ENCODE data around the gene NSUN6. TPM values are rescaled to one million over a fixed set of nuclear protein-coding genes. Genes with fewer than 3 reads are reported as not detected.
A peak's percentile ranks its signal among the peaks of the same experiment; 100 is the strongest.

NSUN6 gene, protein sequence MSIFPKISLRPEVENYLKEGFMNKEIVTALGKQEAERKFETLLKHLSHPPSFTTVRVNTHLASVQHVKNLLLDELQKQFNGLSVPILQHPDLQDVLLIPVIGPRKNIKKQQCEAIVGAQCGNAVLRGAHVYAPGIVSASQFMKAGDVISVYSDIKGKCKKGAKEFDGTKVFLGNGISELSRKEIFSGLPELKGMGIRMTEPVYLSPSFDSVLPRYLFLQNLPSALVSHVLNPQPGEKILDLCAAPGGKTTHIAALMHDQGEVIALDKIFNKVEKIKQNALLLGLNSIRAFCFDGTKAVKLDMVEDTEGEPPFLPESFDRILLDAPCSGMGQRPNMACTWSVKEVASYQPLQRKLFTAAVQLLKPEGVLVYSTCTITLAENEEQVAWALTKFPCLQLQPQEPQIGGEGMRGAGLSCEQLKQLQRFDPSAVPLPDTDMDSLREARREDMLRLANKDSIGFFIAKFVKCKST
- 42.3 TPM for total RNA-seq

GRCh38 chr10:18651324-18652007 lies at the start of gene NSUN6:
Gene NSUN6, minus strand, starts transcription at chr10:18651587. Its CDS starts 384 bp downstream, at chr10:18651203.
- peak; percentile 82 for DNase-seq

DNA sequence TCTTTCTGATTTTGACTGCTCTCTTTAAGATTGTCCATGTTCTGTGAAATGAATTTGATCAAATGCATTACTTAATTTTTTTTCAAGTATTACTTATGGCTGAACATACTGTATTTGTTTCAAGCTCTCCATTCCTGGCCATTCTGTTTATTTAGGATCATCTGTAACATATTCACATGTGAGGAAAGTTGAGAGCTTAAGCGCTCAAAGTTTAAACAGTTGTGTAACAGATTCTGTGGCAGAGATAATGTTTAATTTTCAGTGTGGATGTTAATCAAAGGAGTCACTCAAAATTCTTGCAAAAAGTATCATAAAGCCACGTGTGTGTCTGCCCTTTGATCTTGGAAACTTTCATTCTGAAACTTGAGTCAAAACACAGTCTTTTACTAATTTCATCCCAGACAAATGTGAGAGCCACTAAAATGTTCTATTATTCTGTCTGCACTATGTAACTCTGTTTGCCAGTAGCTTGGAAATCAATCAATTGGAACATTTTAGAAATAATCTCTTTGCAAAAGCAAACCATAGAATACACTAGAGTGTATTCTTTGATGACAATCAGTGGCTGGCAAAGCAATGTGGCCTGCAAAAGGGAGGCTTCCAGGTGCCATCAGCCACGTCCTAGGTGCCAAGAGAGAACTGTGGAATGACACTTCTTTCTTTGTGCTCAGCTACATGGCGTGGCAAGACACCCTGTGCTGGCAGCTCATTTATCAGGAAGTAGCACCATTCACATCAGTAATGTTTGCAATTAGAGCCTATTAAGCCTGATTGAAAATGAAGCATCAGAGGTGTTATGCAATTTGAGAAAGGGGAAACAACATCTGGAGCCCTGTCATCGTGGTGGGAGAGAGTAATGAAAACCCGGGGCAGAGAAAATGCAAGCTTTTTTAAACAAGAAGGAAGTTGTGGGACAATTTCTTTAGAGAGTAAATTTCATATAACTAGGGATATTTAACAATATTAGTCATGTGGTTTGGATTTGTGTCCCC lies 48.8 kb upstream of the NSUN6 start:
- DNase-seq: no peak

GRCh38 chr10:18690541-18690940 lies 39.2 kb upstream of the NSUN6 start:
- no peak for DNase-seq

GRCh38 chr10:18689498-18689897 lies 38.1 kb upstream of the NSUN6 start:
- no peak for DNase-seq

DNA sequence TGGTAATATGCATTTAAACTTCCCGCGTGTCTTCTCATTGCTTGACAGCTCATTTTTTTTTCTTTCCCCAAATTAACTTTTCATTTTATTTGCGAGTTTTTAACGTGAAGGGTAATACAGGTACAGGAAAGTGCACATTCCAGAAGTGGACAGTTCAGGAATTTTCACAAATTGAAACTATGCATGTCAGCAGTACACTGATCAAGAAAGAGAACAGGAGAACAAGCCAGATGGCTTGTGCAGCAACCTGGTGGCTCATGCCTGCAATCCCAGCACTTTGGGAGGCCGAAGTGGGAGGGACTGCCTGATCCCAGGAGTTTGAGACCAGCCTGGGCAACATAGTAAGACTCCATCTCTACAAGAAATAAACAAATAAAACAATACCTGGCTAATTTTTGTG lies 36.3 kb upstream of the NSUN6 start:
- DNase-seq: no peak

DNA sequence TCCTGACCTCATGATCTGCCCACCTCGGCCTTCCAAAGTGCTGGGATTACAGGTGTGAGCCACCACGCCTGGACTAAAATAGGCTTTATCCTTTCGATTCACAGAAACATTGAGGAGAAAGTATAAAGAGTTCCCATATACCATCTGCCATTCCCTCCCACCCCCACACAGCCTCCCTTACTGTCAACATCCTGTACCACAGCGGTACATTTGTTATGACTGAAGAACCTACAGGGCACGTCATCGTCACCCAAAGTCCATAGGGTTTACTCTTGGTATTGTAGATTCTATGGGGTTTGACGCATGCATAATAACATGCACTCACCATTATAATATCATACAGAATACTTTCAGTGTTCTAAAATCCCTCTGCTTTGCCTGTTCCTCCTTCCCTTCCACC lies 35.8 kb upstream of the NSUN6 start:
- no peak for DNase-seq

DNA sequence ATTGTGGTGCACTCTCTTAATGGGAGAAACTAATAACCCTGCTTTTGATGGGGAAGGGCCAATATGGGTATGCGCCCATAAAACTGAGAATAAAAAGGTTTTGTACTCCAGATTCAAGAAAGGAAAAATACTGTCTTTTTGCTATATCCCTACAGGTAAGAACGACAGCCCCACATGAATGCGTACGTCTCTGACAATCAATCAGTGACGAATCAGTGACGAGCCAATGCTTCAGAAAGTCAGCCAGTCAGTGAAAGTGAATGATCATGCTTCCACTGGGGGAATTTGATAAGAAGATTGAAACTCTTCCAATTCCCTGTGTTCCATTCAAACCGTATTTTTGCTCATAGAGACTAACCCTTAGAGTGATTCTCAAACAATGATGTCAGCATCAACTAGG lies 34.2 kb upstream of the NSUN6 start:
- no peak for DNase-seq

GRCh38 chr10:18684953-18685352 lies 33.6 kb upstream of the NSUN6 start:
- DNase-seq: no peak

DNA sequence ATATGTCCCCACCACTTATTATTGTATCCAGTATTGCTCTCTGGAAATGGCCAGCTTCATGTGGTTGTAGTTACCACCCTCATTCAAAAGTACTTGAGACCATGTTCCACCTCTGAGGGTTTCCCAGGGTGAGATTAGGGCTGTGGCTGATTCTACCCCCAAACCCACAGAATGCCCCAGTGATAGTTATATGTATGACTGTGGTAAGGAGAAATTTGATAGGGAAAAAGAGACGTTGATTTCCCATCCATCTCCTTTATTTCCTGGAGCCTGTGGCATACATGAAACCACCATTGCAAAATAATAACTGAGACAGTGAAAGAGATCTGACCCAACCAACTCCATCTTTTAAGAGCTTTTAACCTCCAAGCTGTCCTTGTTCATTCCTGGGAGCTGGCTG lies 33.0 kb upstream of the NSUN6 start:
- no peak for DNase-seq

DNA sequence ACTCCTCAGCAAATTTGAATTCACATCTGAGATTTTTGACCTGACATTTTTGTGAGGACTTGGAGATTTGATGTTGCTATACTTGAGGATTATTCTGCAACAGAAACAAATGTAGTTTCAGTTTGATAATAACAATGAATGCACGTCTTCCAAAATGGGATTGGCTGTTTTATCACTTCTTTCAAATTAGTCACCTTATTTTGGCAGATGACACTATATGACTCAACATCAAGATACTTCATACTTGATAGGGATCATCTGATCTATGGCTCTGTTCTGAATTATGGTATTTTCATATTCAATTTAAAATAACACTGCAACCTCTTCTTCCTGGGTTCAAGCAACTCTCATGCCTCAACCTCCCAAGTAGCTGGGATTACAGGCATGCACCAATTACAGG lies 32.0 kb upstream of the NSUN6 start:
- no peak for DNase-seq

GRCh38 chr10:18681971-18682411 lies 30.6 kb upstream of the NSUN6 start:
- DNase-seq: no peak

DNA sequence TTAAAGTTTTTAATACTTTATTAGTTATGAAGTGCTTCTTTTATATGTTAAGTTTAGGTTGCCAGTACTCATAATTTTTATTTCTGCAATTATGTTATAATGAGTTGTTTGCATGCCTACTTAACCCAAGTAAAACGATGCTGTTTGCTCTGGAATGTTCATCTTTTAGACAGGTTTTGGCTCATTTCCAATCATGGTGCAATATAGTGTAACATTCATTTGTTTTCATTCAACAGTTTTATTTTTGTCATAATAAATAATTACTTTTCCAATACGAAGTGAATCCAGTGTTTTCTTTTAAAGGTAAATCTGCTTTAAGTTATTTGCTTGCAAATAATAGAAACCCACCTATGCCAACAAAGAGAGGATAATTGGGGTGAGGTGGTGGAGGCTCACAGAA lies 30.0 kb upstream of the NSUN6 start:
- DNase-seq: no peak

GRCh38 chr10:18680754-18681153 lies 29.4 kb upstream of the NSUN6 start:
- no peak for DNase-seq

DNA sequence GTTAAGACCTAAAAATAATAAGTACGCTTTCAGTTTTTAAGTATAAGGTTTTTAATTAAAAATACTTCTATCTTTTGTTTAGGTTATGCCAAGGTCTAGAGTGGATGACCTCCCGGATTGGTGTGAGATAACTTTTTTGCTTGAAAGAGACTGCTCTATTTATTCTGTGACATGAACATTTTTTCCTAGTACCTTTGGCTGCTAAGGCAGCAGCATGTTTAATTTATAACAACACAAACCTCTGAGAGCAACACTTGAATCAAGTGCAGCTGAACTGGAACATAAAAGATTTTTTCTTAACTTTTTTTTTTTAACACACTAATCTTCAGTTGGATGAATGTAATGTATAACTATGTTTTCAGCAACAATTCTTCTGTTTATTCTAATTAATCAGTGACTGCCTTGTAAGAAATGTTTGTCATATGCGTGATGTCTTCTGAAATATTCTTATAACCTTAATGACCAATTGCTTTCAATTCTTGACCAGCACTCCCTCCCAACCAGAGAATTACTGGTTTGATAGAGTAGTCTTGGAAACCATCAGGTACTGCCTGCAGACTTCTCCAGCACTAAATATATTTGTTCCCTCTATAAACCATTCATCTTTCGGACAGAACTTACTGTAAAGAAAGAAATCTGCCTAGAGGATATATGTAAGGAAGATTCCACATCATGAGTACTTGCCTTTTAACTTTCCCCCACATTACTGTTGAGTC lies 23.9 kb upstream of the NSUN6 start:
- DNase-seq: no peak

DNA sequence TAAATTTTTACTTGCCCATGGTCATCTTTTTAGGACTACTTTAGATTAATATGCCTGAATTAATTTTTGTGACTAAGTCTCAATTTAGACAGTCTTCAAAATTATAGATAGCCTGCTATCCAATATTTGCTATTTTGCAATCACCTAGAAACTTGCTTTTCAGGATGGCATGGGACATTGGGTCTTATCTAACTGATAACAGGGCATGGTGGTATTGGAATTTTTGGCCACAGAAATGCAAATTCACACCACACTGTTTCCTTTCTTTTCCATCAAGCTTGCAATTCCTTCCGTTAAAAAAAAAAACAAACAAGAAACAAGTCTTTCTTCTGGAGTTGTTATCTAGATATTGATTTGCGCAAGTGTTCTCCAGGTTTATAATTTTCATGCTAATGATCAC lies 16.6 kb upstream of the NSUN6 start:
- no peak for DNase-seq

DNA sequence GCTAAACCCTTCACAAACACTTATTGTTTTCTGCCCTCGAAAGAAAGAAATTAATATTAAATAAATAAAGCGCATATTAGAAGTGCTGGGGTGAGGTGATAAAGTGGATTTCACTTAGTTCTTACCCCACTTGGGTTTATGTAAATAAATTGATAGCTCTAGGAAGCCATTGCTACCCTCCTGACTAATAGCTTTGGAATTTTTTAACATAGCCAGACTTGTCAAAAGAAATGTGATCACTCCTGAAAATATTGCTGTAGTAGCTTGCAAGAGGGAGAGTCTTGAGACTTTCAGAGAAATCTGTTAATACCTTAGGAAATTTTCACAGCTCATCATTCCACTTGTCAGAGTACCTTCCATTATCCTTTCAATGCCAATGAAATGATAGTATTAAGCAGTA lies 15.4 kb upstream of the NSUN6 start:
- no peak for DNase-seq

DNA sequence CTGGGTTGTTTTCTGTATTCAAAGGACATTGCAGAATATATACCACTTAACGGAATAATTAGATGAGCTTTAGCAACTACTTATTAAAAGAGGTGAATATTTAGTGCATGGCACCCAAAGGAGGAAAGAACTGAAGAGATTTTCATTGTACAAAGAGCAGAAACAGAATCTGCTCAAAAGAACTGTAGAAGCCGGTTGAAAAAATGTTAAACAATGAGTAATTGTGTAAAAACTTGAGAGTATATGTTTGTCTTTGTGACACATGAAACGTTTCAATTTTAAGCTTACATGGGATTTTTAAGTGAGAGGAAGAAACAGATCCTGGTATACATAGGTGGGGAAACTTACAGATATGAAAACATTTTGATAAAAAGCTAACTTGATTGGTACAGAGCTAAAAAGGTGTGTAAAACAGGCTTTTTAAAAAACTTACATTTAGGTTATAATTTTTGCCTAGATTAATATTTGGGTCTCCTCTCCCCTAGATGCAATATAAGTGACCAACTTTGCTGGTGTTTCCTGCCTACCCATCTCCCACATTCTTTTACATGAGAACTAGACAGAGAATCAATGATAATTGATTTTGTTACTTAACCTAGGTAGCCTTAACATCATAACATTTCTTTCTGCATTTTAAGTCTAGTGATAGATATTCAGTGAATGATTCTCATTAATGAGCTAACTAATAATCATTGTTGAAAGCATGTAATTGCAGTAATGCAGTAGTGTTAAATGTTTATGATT lies 14.6 kb upstream of the NSUN6 start:
- no peak for DNase-seq

- no peak for DNase-seq
These were observed 13.6 kb upstream of the NSUN6 start for GRCh38 chr10:18664841-18665478.

GRCh38 chr10:18660816-18661431 lies 9.5 kb upstream of the NSUN6 start:
- DNase-seq: no peak
